ENCODE data around the gene ANKRD33B. TPM values are rescaled to one million over a fixed set of nuclear protein-coding genes. Genes with fewer than 3 reads are reported as not detected.

ANKRD33B gene
- total RNA-seq, 3 donors from 2014 or later: 3.3 to 5.3 (median 3.8) TPM

- intact Hi-C loops (cut with DNase I; ENCODE audit: low total_unique reads): no loop called here
- H3K9me3 ChIP-seq: no peaks in the 10 kb centered on the region
- no peaks in the 10 kb centered on the region for H3K4me1 ChIP-seq
- H3K36me3 ChIP-seq: no peaks in the 10 kb centered on the region
- H3K4me3 ChIP-seq: no peak overlapping the region
- H3K27ac ChIP-seq: peak overlapping the region; percentile 13 to 19
- no peaks in the 10 kb centered on the region for H3K27me3 ChIP-seq
- TF ChIP-seq CTCF (IDR thresholded peaks at IDR 0.05): no peak
- TF ChIP-seq POLR2AphosphoS5 (IDR thresholded peaks at IDR 0.05): no peak
- DNase-seq (ENCODE audit: low spot score in 2 of 2): no peak
Measured at GRCh38 chr5:10577371-10578292, 13.8 kb downstream of the ANKRD33B start.

GRCh38 chr5:10578293-10578665 is 14.4 kb downstream of the ANKRD33B start:
- Histone ChIP-seq H3K27ac (no peak overlapping the region), H3K27me3 (no peaks in the 10 kb centered on the region), H3K36me3 (no peaks in the 10 kb centered on the region), H3K9me3 (no peaks in the 10 kb centered on the region), H3K4me1 (no peaks in the 10 kb centered on the region), H3K4me3 (no peak overlapping the region)
- intact Hi-C loops (cut with DNase I; ENCODE audit: low total_unique reads): no loop called here
- TF ChIP-seq POLR2AphosphoS5 (IDR thresholded peaks at IDR 0.05) (no peak), CTCF (IDR thresholded peaks at IDR 0.05) (no peak), POLR2A (IDR thresholded peaks at IDR 0.05) (no peak)
- DNase-seq (ENCODE audit: low spot score in 2 of 2): no peak

DNA sequence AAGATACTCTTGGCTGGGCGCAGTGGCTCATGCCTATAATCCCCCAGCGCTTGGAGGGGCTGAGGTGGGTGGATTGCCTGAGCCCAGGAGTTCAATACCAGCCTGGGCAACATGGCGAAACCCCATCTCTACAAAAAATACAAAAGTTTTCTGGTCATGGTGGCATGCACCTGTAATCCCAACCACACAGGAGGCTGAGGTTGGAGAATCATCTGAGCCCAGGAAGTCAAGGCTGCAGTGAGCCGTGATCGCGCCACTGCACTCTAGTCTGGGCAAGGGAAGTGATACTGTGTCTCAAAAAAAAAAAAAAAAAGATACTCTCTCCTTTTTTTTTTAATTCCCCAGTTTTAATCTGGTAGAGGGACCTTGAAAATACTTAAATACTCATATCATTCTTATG is 15.0 kb downstream of the ANKRD33B start:
- DNase-seq (ENCODE audit: low spot score in 2 of 2): no peak
- no peak for TF ChIP-seq POLR2A (IDR thresholded peaks at IDR 0.05)
- no peak for TF ChIP-seq POLR2AphosphoS5 (IDR thresholded peaks at IDR 0.05)
- TF ChIP-seq CTCF (IDR thresholded peaks at IDR 0.05): no peak
- no peaks in the 10 kb centered on the region for H3K36me3 ChIP-seq

GRCh38 chr5:10579536-10580521 is 16.0 kb downstream of the ANKRD33B start:
- H3K27ac ChIP-seq: no peak overlapping the region
- H3K4me1 ChIP-seq: no peaks in the 10 kb centered on the region
- H3K36me3 ChIP-seq: no peaks in the 10 kb centered on the region
- H3K9me3 ChIP-seq: no peaks in the 10 kb centered on the region
- H3K27me3 ChIP-seq: no peaks in the 10 kb centered on the region
- H3K4me3 ChIP-seq: no peak overlapping the region
- DNase-seq (ENCODE audit: low spot score in 2 of 2): no peak
- intact Hi-C loops (cut with DNase I; ENCODE audit: low total_unique reads): no loop called here
- TF ChIP-seq CTCF (IDR thresholded peaks at IDR 0.05) (no peak), POLR2A (IDR thresholded peaks at IDR 0.05) (no peak), POLR2AphosphoS5 (IDR thresholded peaks at IDR 0.05) (no peak)

More for the DNA sequence above, 15.0 kb downstream of the ANKRD33B start:
- Histone ChIP-seq H3K4me3 (no peak overlapping the region), H3K27me3 (no peaks in the 10 kb centered on the region), H3K27ac (no peak overlapping the region), H3K4me1 (no peaks in the 10 kb centered on the region), H3K9me3 (no peaks in the 10 kb centered on the region)
- intact Hi-C loops (cut with DNase I; ENCODE audit: low total_unique reads): no loop called here

Data from breast epithelium (tissue), 4 donors.